LNCaP clone FGC (cell line): Measurements from ENCODE around the gene RPN1.

Source experiments
- DNase-seq: peaks from one replicate; pipeline ENCODE4 v3.0.0-alpha.2; 2011; ENCODE audit warnings: low read depth
- H3K4me3 ChIP-seq: 2 replicates; pipeline ENCODE4 v1.5.1; 2011; ENCODE audit warnings: mild to moderate bottlenecking, low read depth, low read length, control low read depth
- CTCF ChIP-seq: IDR thresholded peaks from 2 replicates; pipeline ENCODE4 v1.5.1; 2012; ENCODE audit warnings: mild to moderate bottlenecking; ENCODE audit not compliant: control insufficient read depth, insufficient read depth; ENCODE audit errors: extremely low read depth

RPN1 gene

DNA sequence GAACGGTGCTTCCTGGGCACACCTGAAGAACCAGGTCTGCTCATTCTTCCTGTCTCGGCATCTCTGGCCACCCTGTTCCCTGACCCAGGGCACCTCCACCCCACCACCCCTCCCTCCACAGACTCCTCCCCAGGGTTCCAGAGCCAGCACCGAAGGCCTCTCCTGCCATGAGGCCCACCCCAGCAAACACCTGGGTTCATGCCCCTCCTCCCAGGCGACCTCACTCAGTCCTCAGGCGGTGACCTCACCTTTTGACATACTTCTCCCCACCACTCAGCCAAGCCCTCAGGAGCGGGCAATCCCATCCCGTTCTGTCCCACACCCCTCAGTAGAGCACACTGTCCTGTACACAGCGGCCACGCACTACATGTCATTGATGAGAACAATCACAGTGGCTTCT lies 72.3 kb downstream of the RPN1 start:
- TF ChIP-seq CTCF = no peak
- no peak overlapping the region for H3K4me3 ChIP-seq
- no peak for DNase-seq

GRCh38 chr3:128577711-128578110 lies 72.9 kb downstream of the RPN1 start:
- no peak for DNase-seq
- H3K4me3 ChIP-seq = no peak overlapping the region
- no peak for TF ChIP-seq CTCF

GRCh38 chr3:128576290-128576689 lies 74.3 kb downstream of the RPN1 start:
- DNase-seq = no peak
- no peak overlapping the region for H3K4me3 ChIP-seq
- TF ChIP-seq CTCF = no peak

DNA sequence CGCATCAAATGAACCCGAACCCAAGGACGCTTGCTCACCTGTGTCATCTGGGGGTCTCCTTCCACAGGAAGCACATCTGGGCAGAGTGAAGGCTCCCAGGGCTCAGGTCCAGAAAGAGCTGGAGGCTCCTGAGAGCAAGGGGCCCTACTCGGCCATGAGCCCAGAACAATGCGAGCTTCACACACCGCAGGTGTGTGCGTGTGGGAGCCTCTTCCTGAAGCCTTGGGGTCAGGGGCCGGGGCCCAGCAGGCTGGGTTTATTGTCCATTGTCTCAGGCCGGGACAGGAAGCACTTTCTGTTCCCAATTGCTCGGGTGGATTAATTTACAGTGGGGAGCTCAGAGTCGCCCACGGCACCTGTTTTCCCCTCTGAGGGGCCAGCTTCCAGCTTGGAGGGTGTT lies 74.8 kb downstream of the RPN1 start:
- no peak overlapping the region for H3K4me3 ChIP-seq
- TF ChIP-seq CTCF = no peak
- DNase-seq = no peak

DNA sequence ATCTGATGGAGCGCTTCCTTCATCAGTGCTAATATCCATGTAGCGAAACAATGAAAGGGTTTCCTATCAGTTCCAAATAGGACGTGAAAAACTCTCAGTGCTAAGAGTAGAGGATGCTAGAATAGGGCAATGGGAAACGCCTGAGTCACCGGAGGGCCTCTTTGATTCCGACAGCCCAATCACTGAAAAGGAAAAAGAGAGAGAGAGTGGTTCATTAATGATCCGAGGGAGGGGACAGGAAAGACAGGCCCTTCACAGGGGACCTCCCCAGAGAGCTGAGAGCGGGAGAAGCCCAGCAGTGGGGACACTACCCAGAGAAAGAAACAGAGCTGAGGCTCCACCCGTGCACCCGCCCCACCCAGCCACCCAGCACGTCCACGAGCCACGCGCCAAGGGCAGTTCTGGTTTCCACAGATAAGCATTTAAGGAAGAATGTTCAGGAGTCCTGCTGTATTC lies 76.9 kb downstream of the RPN1 start:
- no peak for TF ChIP-seq CTCF
- DNase-seq = no peak
- H3K4me3 ChIP-seq = no peak overlapping the region

DNA sequence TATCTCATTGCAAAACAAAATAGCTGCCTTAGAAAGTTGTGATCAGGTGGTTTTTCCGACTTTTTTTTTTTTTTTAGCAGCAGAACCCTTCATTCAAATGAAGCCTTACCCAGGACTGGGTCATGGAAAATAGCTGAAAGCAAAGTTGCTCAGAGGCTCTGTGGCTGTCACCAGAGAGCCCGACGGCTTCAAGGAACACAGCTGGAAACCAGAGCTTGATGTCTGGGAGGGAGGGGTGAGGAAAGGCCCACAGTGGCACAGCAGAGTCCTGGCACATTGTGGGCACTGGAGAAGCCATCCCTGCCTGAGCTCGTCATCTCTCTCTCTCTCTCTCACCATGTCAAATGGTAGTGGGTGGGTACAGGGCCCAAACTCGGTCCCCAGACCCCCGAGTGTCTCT lies 77.5 kb downstream of the RPN1 start:
- TF ChIP-seq CTCF = no peak
- H3K4me3 ChIP-seq = no peak overlapping the region
- no peak for DNase-seq

DNA sequence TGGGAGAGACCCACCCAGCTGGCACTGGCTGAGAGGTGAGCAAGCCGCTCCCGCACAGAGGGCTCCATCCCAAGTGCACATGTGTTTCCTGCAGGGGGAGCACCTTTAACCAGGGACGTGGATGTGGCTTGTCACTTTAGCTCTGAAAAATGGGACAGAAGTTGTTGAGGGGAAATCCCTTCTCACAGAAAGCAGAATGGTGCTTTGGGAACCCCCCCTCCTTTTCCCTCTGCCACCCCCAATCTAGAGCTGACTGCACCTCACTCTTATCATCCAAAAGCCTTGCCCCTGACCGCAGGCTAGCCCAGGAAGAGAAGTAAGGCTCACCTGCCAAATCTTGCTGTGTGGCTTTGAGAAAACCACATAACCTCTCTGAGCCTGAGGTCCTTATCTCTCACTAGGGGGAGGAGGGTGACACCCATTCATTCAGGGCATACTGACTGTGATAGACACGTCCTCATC lies 77.9 kb downstream of the RPN1 start:
- 0 out of 2 replicates have a peak, but pooled peaks have one; percentile 18 for TF ChIP-seq CTCF
- H3K4me3 ChIP-seq = no peak overlapping the region
- no peak for DNase-seq
